GM19351 (cell line): Measurements from ENCODE around the gene TMEM176A.
"Not testable (repeated sequence)": the region's sequence is repeated elsewhere in the genome, so short reads cannot be mapped to it uniquely, and the experiment has no call there.

Source experiments
- ATAC-seq: cut with Tn5 transposase; IDR thresholded peaks from one replicate; pipeline ENCODE4 v1.9.1; 2021; ENCODE audit warnings: mild to moderate bottlenecking, moderate library complexity; ENCODE audit not compliant: unreplicated experiment

TMEM176A gene

GRCh38 chr7:150807616-150808438, 7.3 kb downstream of the TMEM176A start:
- ATAC-seq: not testable (repeated sequence)

GRCh38 chr7:150814328-150815001, 13.9 kb downstream of the TMEM176A start:
- no peak for ATAC-seq

GRCh38 chr7:150818971-150819370, 18.4 kb downstream of the TMEM176A start:
- no peak for ATAC-seq

GRCh38 chr7:150820148-150820547, 19.6 kb downstream of the TMEM176A start:
- no peak for ATAC-seq

GRCh38 chr7:150820578-150821198, 20.1 kb downstream of the TMEM176A start:
- no peak for ATAC-seq

- no peak for ATAC-seq
Observed at GRCh38 chr7:150823043-150823442, 22.5 kb downstream of the TMEM176A start.

- ATAC-seq: no peak
Observed at GRCh38 chr7:150823484-150824126, 23.0 kb downstream of the TMEM176A start.

GRCh38 chr7:150824379-150825177, 24.0 kb downstream of the TMEM176A start:
- no peak for ATAC-seq

GRCh38 chr7:150826061-150826849, 25.7 kb downstream of the TMEM176A start:
- no peak for ATAC-seq

GRCh38 chr7:150828384-150828783, 27.8 kb downstream of the TMEM176A start:
- no peak for ATAC-seq

GRCh38 chr7:150829426-150829825, 28.9 kb downstream of the TMEM176A start:
- ATAC-seq: no peak

GRCh38 chr7:150830937-150831336, 30.4 kb downstream of the TMEM176A start:
- no peak for ATAC-seq

- ATAC-seq: no peak
Observed at GRCh38 chr7:150831851-150832250, 31.3 kb downstream of the TMEM176A start.

GRCh38 chr7:150835019-150835418, 34.5 kb downstream of the TMEM176A start:
- ATAC-seq: no peak

GRCh38 chr7:150835702-150836280, 35.2 kb downstream of the TMEM176A start:
- ATAC-seq: no peak

GRCh38 chr7:150838965-150839650, 38.5 kb downstream of the TMEM176A start:
- ATAC-seq: no peak

- ATAC-seq: no peak
Observed at GRCh38 chr7:150842018-150842417, 41.4 kb downstream of the TMEM176A start.

- ATAC-seq: no peak
Observed at GRCh38 chr7:150842716-150843115, 42.1 kb downstream of the TMEM176A start.

GRCh38 chr7:150845421-150845861, 44.9 kb downstream of the TMEM176A start:
- no peak for ATAC-seq
